B cell (primary cell): ENCODE results near the gene LRP1-AS. TPM values are rescaled to one million over a fixed set of nuclear protein-coding genes. Genes with fewer than 3 reads are reported as not detected.

Experiments used
- ATAC-seq: fragments of 200-7000 bp; cut with Tn5 transposase; one replicate; pipeline ENCODE4 v1.10.0; 2021; ENCODE audit warnings: low read depth, mild to moderate bottlenecking, moderate number of reproducible peaks, moderate library complexity
- CTCF ChIA-PET: fragments of 350-600 bp; sonication (Branson Sonifier 250); formaldehyde crosslinking; loops from one replicate; lab custom pipeline; 2021; ENCODE audit warnings: antibody characterized with exemption, inconsistent platforms; lab: Charles Lee
- POLR2A ChIA-PET: fragments of 350-600 bp; sonication (Branson Sonifier 250); formaldehyde crosslinking; loops from one replicate; lab custom pipeline; 2021; ENCODE audit warnings: antibody characterized with exemption; lab: Charles Lee
- DNase-seq: peaks from one replicate; pipeline ENCODE4 v3.0.0; 2013
- H2AFZ ChIP-seq: 2 replicates; pipeline ENCODE4 v1.6.1; 2012; ENCODE audit warnings: mild to moderate bottlenecking, low read depth, low read length; ENCODE audit not compliant: insufficient read depth, poor library complexity, severe bottlenecking
- H3K27ac ChIP-seq, 2 donors: 1 replicate in 1 of 2; 2 replicates in 1 of 2; pipeline ENCODE4 v1.5.1; 2012 to 2013; ENCODE audit warnings: low read length in 2 of 2, mild to moderate bottlenecking in 2 of 2, moderate library complexity in 1 of 2
- H3K27me3 ChIP-seq, 4 experiments: fragments of 200-600 bp in 1 of 4; sonication (generic) in 1 of 4; replicated peaks in 1 of 4; 1 replicate in 2 of 4; 2 replicates in 2 of 4; pipeline versions ENCODE4 v1.6.1 to v1.7.0; 2013 to 2016; ENCODE audit warnings: low read length in 3 of 4, mild to moderate bottlenecking in 2 of 4, mixed read lengths in 1 of 4, moderate library complexity in 1 of 4; ENCODE audit not compliant: insufficient read depth in 4 of 4, control insufficient read depth in 3 of 4; ENCODE audit errors: control extremely low read depth in 1 of 4
- H3K36me3 ChIP-seq, 2 experiments: replicated peaks in 1 of 2; 1 replicate in 1 of 2; 2 replicates in 1 of 2; pipeline versions ENCODE4 v1.6.1 to v1.7.1; 2013; ENCODE audit warnings: low read length in 1 of 2; ENCODE audit not compliant: insufficient read depth in 2 of 2, control insufficient read depth in 1 of 2; ENCODE audit errors: control extremely low read depth in 1 of 2, extremely low read depth in 1 of 2
- H3K4me1 ChIP-seq, 2 donors: fragments of 200-600 bp in 1 of 2; sonication (generic) in 1 of 2; 1 replicate in 1 of 2; 2 replicates in 1 of 2; pipeline versions ENCODE4 v1.5.1 to v1.6.1; 2013 to 2017; ENCODE audit warnings: low read length in 2 of 2; ENCODE audit not compliant: control insufficient read depth in 2 of 2, insufficient read depth in 2 of 2
- H3K4me2 ChIP-seq: replicated peaks from 2 replicates; pipeline ENCODE3; 2012; ENCODE audit warnings: mild to moderate bottlenecking, low read depth, low read length; ENCODE audit not compliant: poor library complexity, severe bottlenecking
- H3K4me3 ChIP-seq, 5 experiments: fragments of 200-600 bp in 1 of 5; sonication (generic) in 1 of 5; 1 replicate in 3 of 5; 2 replicates in 2 of 5; pipeline versions ENCODE4 v1.5.1 to v1.7.0; 2011 to 2016; ENCODE audit warnings: low read length in 4 of 5, mild to moderate bottlenecking in 4 of 5, low read depth in 2 of 5, control low read depth in 1 of 5, moderate library complexity in 1 of 5; ENCODE audit not compliant: insufficient read depth in 1 of 5; ENCODE audit errors: control extremely low read depth in 1 of 5, extremely low read depth in 1 of 5
- H3K79me2 ChIP-seq: fragments of 200-600 bp; sonication (generic); one replicate; pipeline ENCODE4 v1.6.0; 2016; ENCODE audit warnings: low read length; ENCODE audit not compliant: control insufficient read depth, insufficient read depth
- H3K9ac ChIP-seq: fragments of 200-600 bp; sonication (generic); 2 replicates; pipeline ENCODE4 v1.6.1; 2017; ENCODE audit warnings: mild to moderate bottlenecking, low read length, moderate library complexity
- H3K9me3 ChIP-seq, 3 donors: one replicate each; pipeline versions ENCODE4 v1.6.1 to v1.7.1; 2013; ENCODE audit warnings: low read length in 2 of 3; ENCODE audit not compliant: control insufficient read depth in 2 of 3, insufficient read depth in 1 of 3; ENCODE audit errors: control extremely low read depth in 1 of 3
- H4K20me1 ChIP-seq: 2 replicates; pipeline ENCODE4 v1.6.0; 2012; ENCODE audit warnings: mild to moderate bottlenecking, low read length; ENCODE audit not compliant: insufficient read depth, control insufficient read depth, poor library complexity, severe bottlenecking
- H3K27ac Mint-ChIP-seq: one replicate; pipeline ENCODE4 v1.8.0; 2021; ENCODE audit warnings: mixed read lengths
- H3K27me3 Mint-ChIP-seq: one replicate; pipeline ENCODE4 v1.8.0; 2021; ENCODE audit warnings: mixed read lengths
- H3K4me1 Mint-ChIP-seq: one replicate; pipeline ENCODE4 v1.8.0; 2021; ENCODE audit warnings: mixed read lengths
- H3K4me3 Mint-ChIP-seq: one replicate; pipeline ENCODE4 v1.8.0; 2021; ENCODE audit warnings: mixed read lengths
- H3K9me3 Mint-ChIP-seq: one replicate; pipeline ENCODE4 v1.8.0; 2022; ENCODE audit warnings: mixed read lengths; ENCODE audit not compliant: insufficient read depth
- CTCF ChIP-seq: fragments of 200-600 bp; IDR thresholded peaks from one replicate; pipeline ENCODE4 v1.8.0; 2022; ENCODE audit warnings: antibody characterized with exemption, mild to moderate bottlenecking
- EZH2 ChIP-seq: IDR thresholded peaks from 2 replicates; pipeline ENCODE4 v1.6.1; 2012; ENCODE audit warnings: borderline replicate concordance, low read depth, mild to moderate bottlenecking, moderate library complexity, low read length; ENCODE audit not compliant: insufficient read depth, poor library complexity, severe bottlenecking
- WGBS: methylation state at CpG from one replicate; pipeline ENCODE4 v1.1.5; 2013; ENCODE audit warnings: missing lambda C conversion rate; ENCODE audit not compliant: insufficient coverage; 5-methylcytosine and 5-hydroxymethylcytosine counted together
- intact Hi-C: fragments of 100-400 bp; cut with micrococcal nuclease; formaldehyde crosslinking; loops from one replicate; pipeline ENCODE4 v1.10.0; 2022
- polyA plus RNA-seq: library from polyadenylated mRNA; depleted of rRNA; stranded (reverse); fragments of >200 nt; gene quantifications from 2 replicates; pipeline ENCODE4 v1.2.3, GENCODE V29; 2012
- total RNA-seq, 2 donors: library from RNA; stranded (reverse); fragments of 120-200 nt in 1 of 2; gene quantifications; 1 replicate in 1 of 2; 2 replicates in 1 of 2; pipeline versions ENCODE4 v1.2.3 to v1.2.4, GENCODE V29; 2013 to 2022

LRP1-AS gene
- total and polyA plus RNA-seq, 2 donors (not counting 1 experiment from before 2014, with no cell fraction given), result not detected

DNA sequence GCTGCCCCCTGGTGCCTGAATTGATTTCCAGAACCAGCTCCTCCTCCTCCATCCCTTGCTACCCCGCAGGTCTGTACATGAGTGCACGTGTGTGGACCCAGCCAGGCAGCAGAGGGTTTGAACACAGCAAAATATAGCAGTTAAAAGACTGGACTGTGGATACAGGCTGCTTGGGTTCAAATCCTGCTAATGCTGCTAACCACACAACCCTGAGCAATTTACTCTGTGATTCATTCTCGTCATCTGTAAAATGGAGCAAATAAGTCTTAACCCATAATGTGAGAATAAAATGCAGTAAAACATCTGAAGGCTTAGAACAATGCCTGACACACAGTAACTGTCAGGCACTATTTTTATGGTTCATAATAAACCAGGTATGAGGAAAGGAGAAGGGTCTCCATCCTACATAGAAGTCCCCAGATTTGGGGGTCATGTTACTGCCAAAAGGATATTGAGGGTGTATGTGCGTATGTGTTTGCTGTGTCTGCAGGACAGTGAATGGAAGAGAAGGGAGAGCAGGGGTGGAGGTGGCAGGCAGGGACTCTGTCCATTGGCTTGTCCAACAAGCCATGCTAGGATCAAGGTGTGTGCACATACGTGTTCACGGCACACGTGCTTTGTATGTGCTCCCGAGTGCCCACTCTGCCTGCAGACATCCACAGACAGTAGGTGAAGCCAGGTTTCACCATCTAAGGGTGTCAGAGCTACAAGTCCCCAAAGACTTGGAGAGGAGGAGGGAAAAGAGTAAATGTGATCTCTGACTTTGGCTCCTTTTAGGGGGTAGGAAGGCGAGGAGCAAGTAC is 34.7 kb downstream of the LRP1-AS start:
- Mint-ChIP-seq H3K9me3 (no peaks in the 10 kb centered on the region), H3K4me3 (peak overlapping the region; percentile 99), H3K4me1 (peaks cover 32% of the 10 kb centered on the region), H3K27ac (peak overlapping the region; percentile 98), H3K27me3 (no peaks in the 10 kb centered on the region)
- Histone ChIP-seq H3K9ac (peak overlapping the region; percentile 93), H4K20me1 (peaks cover 26% of the 10 kb centered on the region), H3K4me1 (peaks cover 20 to 38% of the 10 kb centered on the region in 2 donors), H3K27ac (peak overlapping the region; percentile 96 to 100), H3K4me2 (peak overlapping the region; percentile 96), H3K79me2 (peaks cover 52% of the 10 kb centered on the region), H3K27me3 (no peaks in the 10 kb centered on the region), H3K9me3 (no peaks in the 10 kb centered on the region), H3K4me3 (peak overlapping the region; percentile 87 to 100 (median 100)), H2AFZ (peak overlapping the region; percentile 60), H3K36me3 (peaks cover 0 to 19% of the 10 kb centered on the region in 2 experiments)
- ChIA-PET CTCF (interaction anchor here (0.6 to 14.2 kb wide), 44 partner anchors 10 to 611 kb away, joined by 3 to 420 read pairs (median 7); partner anchors contain the start of genes HSD17B6, LRP1, NAB2 and NACA), POLR2A (interaction anchor here (0.6 to 5.0 kb wide), 21 partner anchors 9 to 1375 kb away, joined by 3 to 139 read pairs (median 6); partner anchors contain the start of genes LRP1, NAB2, NACA and NEMP1)
- TF ChIP-seq EZH2 (no peak), CTCF (peak; percentile 81)
- no peak for ATAC-seq
- intact Hi-C loops, result loop anchor here (1.0 to 5.0 kb wide), 6 partner anchors 19 to 355 kb away; partner anchors contain the start of genes GLI1 and INHBE
- peak; percentile 15 for DNase-seq
- WGBS, result 68% methylated on average over 7 of the region's 9 CpGs
